ENCODE results near the gene NUP43. TPM values are rescaled to one million over a fixed set of nuclear protein-coding genes. Genes with fewer than 3 reads are reported as not detected.

The NUP43 gene
- total and polyA plus RNA-seq, 9 donors = 8.9 to 37.3 (median 25.8) TPM

- H3K9me3 ChIP-seq = no peaks in the 10 kb centered on the region
- no peak overlapping the region for H3K4me3 ChIP-seq
- no peak overlapping the region for H3K27ac ChIP-seq
- no peaks in the 10 kb centered on the region for H3K27me3 ChIP-seq
- WGBS, 3 donors = 45 to 70% (median 49%) methylated on average over 3 of the region's 3 CpGs
- TF ChIP-seq EP300 (IDR thresholded peaks at IDR 0.05) (no peak), CTCF (IDR thresholded peaks at IDR 0.05) (no peak), POLR2A (IDR thresholded peaks at IDR 0.05) (no peak)
- intact Hi-C loops (cut with DNase I) = no loop called here
- no peaks in the 10 kb centered on the region for H3K4me1 ChIP-seq (ENCODE audit: insufficient read depth)
- H3K36me3 ChIP-seq = no peaks in the 10 kb centered on the region
- DNase-seq = no peak
Measured at GRCh38 chr6:149766156-149766769, 19.9 kb upstream of the NUP43 start.

DNA sequence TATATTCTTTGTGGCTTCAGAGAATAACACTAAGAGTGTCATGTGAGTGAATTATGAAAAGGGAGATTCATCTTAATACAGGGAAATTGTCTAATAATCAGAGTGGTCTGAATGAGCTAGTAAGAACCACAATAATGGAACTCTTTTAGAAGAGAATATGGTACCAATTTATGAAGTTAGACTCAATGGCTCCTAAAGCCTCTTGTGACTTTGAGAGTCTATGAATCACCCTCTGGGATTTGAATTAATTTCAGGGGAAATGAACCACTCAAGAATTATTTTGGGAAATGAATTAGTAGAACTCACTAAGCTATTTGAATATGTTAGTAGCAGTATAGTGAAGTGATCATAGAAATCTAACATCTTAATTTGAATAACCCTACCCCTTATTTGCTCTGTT lies 17.5 kb upstream of the NUP43 start:
- intact Hi-C loops (cut with DNase I) = no loop called here

DNA sequence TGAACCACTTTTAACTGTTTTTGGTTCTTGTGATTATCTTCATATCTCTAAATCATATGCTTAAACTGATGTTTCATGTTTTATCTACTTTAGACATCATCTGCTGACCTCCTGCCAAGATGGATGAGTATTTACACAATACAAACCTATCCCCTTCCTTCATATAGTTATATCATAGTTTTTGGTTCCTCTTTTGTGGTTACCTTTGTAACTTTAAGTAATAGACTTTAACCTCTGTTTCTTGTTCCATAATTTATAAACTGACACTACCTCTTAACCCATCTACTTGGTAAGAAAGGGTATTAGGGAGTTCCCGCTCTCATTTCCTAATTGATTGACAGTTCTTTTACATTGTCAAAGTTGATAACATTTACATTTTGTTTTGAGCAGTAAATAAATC lies 15.1 kb upstream of the NUP43 start:
- Histone ChIP-seq H3K4me1 (ENCODE audit: insufficient read depth) (no peaks in the 10 kb centered on the region), H3K9me3 (no peaks in the 10 kb centered on the region), H3K4me3 (no peak overlapping the region), H3K27ac (no peak overlapping the region), H3K36me3 (no peaks in the 10 kb centered on the region), H3K27me3 (no peaks in the 10 kb centered on the region)
- 95 to 100% (median 97%) methylated on average over 1 of the region's 1 CpG for WGBS, 3 donors
- intact Hi-C loops (cut with DNase I) = no loop called here
- DNase-seq = no peak
- no peak for TF ChIP-seq EP300 (IDR thresholded peaks at IDR 0.05)
- TF ChIP-seq CTCF (IDR thresholded peaks at IDR 0.05) = no peak
- TF ChIP-seq POLR2A (IDR thresholded peaks at IDR 0.05) = no peak

More for the DNA sequence above, 17.5 kb upstream of the NUP43 start:
- Histone ChIP-seq H3K4me1 (ENCODE audit: insufficient read depth) (no peaks in the 10 kb centered on the region), H3K36me3 (no peaks in the 10 kb centered on the region), H3K27ac (no peak overlapping the region), H3K27me3 (no peaks in the 10 kb centered on the region), H3K9me3 (no peaks in the 10 kb centered on the region), H3K4me3 (no peak overlapping the region)
- DNase-seq = no peak
- no peak for TF ChIP-seq EP300 (IDR thresholded peaks at IDR 0.05)
- TF ChIP-seq POLR2A (IDR thresholded peaks at IDR 0.05) = no peak
- TF ChIP-seq CTCF (IDR thresholded peaks at IDR 0.05) = no peak

- Histone ChIP-seq H3K4me3 (no peak overlapping the region), H3K27ac (no peak overlapping the region), H3K9me3 (no peaks in the 10 kb centered on the region), H3K36me3 (no peaks in the 10 kb centered on the region), H3K4me1 (ENCODE audit: insufficient read depth) (peaks cover 4% of the 10 kb centered on the region), H3K27me3 (no peaks in the 10 kb centered on the region)
- intact Hi-C loops (cut with DNase I) = no loop called here
- DNase-seq = no peak
- TF ChIP-seq POLR2A (IDR thresholded peaks at IDR 0.05) (no peak), CTCF (IDR thresholded peaks at IDR 0.05) (no peak), EP300 (IDR thresholded peaks at IDR 0.05) (no peak)
- WGBS, 3 donors = 90 to 95% (median 94%) methylated on average over 7 of the region's 7 CpGs
Measured at GRCh38 chr6:149756261-149756636, 9.9 kb upstream of the NUP43 start.
